Upper lobe of left lung (tissue), 6 donors: ENCODE measurements around the gene DGKI. TPM values are rescaled to one million over a fixed set of nuclear protein-coding genes. Genes with fewer than 3 reads are reported as not detected.

Source experiments
- ATAC-seq, 2 donors: fragments of 200-7000 bp; cut with Tn5 transposase; one replicate each; pipeline ENCODE4 v1.9.1; 2022; ENCODE audit warnings: mild to moderate bottlenecking in 2 of 2, moderate library complexity in 2 of 2; ENCODE audit not compliant: low FRiP score in 2 of 2
- DNase-seq, 2 donors: peaks; one replicate each; pipeline ENCODE4 v3.0.0-alpha.2; 2019 to 2020
- H3K27ac ChIP-seq, 4 donors: fragments of 200-600 bp; sonication (generic); one replicate each; pipeline ENCODE4 v1.5.1; 2016 to 2019
- H3K27me3 ChIP-seq, 4 donors: fragments of 200-600 bp; sonication (generic); one replicate each; pipeline ENCODE4 v1.5.1; 2017 to 2019
- H3K36me3 ChIP-seq, 4 donors: fragments of 200-600 bp; sonication (generic); one replicate each; pipeline ENCODE4 v1.5.1; 2016 to 2019
- H3K4me1 ChIP-seq, 4 donors: fragments of 200-600 bp; sonication (generic); one replicate each; pipeline ENCODE4 v1.5.1; 2018 to 2019
- H3K4me3 ChIP-seq, 4 donors: fragments of 200-600 bp; sonication (generic); one replicate each; pipeline ENCODE4 v1.5.1; 2017 to 2019; ENCODE audit warnings: mild to moderate bottlenecking in 2 of 4, moderate library complexity in 1 of 4
- H3K9me3 ChIP-seq, 4 donors: fragments of 200-600 bp; sonication (generic); one replicate each; pipeline ENCODE4 v1.5.1; 2018 to 2019
- EP300 ChIP-seq, 4 donors: sonication (generic); formaldehyde crosslinking; IDR thresholded peaks; one replicate each; pipeline ENCODE4 v1.5.1; 2017; ENCODE audit warnings: antibody characterized with exemption in 4 of 4, control low read depth in 2 of 4
- POLR2A ChIP-seq, 4 donors: fragments of 450-650 bp; IDR thresholded peaks; one replicate each; pipeline ENCODE4 v1.5.1; 2016 to 2017; ENCODE audit warnings: antibody characterized with exemption in 4 of 4, mild to moderate bottlenecking in 2 of 4
- POLR2AphosphoS5 ChIP-seq, 2 donors: sonication (generic); formaldehyde crosslinking; IDR thresholded peaks; one replicate each; pipeline ENCODE4 v1.5.1; 2017; ENCODE audit warnings: antibody characterized with exemption in 2 of 2
- WGBS, 2 donors: methylation state at CpG; one replicate each; pipeline ENCODE4 v1.1.5; 2017 to 2018; 5-methylcytosine and 5-hydroxymethylcytosine counted together
- total RNA-seq, 6 donors: library from RNA; depleted of rRNA in 4 of 6; stranded (reverse); fragments of >200 nt in 4 of 6; gene quantifications; one replicate each; pipeline versions ENCODE4 v1.1.0 to v1.2.1, GENCODE V29; 2016 to 2021
- TF ChIP-seq, protein P1 (sequence below), 6 experiments: fragments of 450-650 bp in 4 of 6; fragments of 200-600 bp in 2 of 6; sonication (generic) in 2 of 6; IDR thresholded peaks; one replicate each; pipeline ENCODE4 v1.5.1; 2016 to 2019; ENCODE audit warnings: antibody characterized with exemption in 6 of 6
- donor health status: DM: no; HTN: no; CAD: no; lungs with moderate emphysema.
- donor health status: DM: no; HTN: yes; CAD: no; lungs with severe emphysema.

DGKI gene
- total RNA-seq, 6 donors from 2014 or later, result under 0.01 to 4.5 (median 0.34) TPM; not detected in 1

DNA sequence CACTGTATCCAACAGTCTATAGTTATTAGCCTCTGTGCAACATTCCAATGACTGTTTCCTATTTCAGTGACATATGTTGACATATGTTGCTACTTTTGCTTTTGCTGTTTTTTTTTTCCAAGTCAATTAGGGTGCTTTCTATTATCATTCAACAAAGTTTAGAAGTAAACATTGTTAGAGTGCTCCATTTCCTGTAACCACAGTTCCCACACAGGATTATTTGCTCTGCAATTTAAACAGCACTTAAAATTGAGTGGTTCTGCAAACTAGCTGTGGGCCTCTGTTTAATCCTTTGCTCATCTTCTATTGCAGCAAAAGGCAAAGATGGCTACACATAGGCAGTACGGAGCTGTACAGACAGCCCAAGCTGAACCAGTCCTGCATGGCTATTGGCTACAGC is 456.7 kb downstream of the DGKI start:
- Histone ChIP-seq H3K36me3 (no peaks in the 10 kb centered on the region), H3K27me3 (no peaks in the 10 kb centered on the region), H3K27ac (no peak overlapping the region), H3K4me1 (no peaks in the 10 kb centered on the region), H3K9me3 (no peaks in the 10 kb centered on the region), H3K4me3 (no peak overlapping the region)
- ATAC-seq, result no peak
- 26% methylated on average over 1 of the region's 1 CpG; no CpG with 5 or more reads in 1 of the 2 donors for WGBS, 2 donors
- no peak for DNase-seq
- no peak for TF ChIP-seq POLR2A (IDR thresholded peaks at IDR 0.05)
- TF ChIP-seq POLR2AphosphoS5 (IDR thresholded peaks at IDR 0.05), result no peak
- TF ChIP-seq, protein P1, sequence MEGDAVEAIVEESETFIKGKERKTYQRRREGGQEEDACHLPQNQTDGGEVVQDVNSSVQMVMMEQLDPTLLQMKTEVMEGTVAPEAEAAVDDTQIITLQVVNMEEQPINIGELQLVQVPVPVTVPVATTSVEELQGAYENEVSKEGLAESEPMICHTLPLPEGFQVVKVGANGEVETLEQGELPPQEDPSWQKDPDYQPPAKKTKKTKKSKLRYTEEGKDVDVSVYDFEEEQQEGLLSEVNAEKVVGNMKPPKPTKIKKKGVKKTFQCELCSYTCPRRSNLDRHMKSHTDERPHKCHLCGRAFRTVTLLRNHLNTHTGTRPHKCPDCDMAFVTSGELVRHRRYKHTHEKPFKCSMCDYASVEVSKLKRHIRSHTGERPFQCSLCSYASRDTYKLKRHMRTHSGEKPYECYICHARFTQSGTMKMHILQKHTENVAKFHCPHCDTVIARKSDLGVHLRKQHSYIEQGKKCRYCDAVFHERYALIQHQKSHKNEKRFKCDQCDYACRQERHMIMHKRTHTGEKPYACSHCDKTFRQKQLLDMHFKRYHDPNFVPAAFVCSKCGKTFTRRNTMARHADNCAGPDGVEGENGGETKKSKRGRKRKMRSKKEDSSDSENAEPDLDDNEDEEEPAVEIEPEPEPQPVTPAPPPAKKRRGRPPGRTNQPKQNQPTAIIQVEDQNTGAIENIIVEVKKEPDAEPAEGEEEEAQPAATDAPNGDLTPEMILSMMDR (IDR thresholded peaks at IDR 0.05), result no peak
- no peak for TF ChIP-seq EP300 (IDR thresholded peaks at IDR 0.05)

DNA sequence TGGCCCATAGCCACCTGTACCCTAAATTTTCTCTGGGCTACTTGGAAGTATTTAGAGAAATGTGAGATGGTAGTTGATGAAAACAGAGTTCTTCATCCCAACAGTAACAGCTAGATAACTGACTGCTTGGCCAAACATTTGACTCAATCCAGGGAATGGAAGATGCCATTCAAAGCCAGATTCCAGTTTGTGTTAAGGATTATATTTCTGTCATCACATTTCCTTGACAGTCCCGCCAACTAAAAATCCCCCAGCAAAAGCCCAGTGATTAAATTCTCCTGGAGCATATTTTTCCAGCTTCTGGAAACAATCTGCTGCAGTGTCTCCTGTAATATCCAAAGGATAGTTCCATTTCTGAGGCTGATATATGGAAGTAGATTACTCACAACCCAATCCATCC is 457.9 kb downstream of the DGKI start:
- no peak overlapping the region for H3K27ac ChIP-seq
- ATAC-seq (no peak), DNase-seq (no peak)
- no peaks in the 10 kb centered on the region for H3K27me3 ChIP-seq
- H3K4me1 ChIP-seq, result no peaks in the 10 kb centered on the region
- TF ChIP-seq, protein P1 (IDR thresholded peaks at IDR 0.05), result no peak
- TF ChIP-seq POLR2A (IDR thresholded peaks at IDR 0.05), result no peak
- no peak for TF ChIP-seq POLR2AphosphoS5 (IDR thresholded peaks at IDR 0.05)
- TF ChIP-seq EP300 (IDR thresholded peaks at IDR 0.05), result no peak
- no peaks in the 10 kb centered on the region for H3K9me3 ChIP-seq
- no peaks in the 10 kb centered on the region for H3K36me3 ChIP-seq
- 71 to 83% methylated on average over 1 of the region's 1 CpG for WGBS, 2 donors
- no peak overlapping the region for H3K4me3 ChIP-seq

DNA sequence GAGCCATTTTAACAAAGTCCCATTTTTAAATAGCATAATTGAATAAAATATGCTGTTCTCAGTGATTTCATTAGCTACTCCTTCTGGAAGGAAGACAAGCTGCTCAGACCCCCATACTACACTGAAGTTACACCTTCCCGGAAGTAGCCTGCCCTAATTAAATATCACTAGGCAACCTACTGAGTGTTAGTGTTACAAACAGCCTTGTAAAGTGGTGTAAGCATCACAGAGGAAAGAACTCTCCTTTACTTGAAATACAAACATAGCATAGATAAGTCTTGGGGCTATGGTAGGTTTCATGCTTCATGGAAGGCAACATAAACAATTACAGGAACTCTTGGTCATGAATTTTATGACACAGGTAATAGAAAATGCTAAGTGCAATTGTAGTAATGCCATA is 459.8 kb downstream of the DGKI start:
- no peaks in the 10 kb centered on the region for H3K9me3 ChIP-seq
- no peaks in the 10 kb centered on the region for H3K4me1 ChIP-seq
- DNase-seq, result no peak
- ATAC-seq, result no peak
- H3K4me3 ChIP-seq, result no peak overlapping the region
- TF ChIP-seq, protein P1 (IDR thresholded peaks at IDR 0.05), result no peak
- TF ChIP-seq POLR2A (IDR thresholded peaks at IDR 0.05) (no peak), POLR2AphosphoS5 (IDR thresholded peaks at IDR 0.05) (no peak), EP300 (IDR thresholded peaks at IDR 0.05) (no peak)
- no peaks in the 10 kb centered on the region for H3K36me3 ChIP-seq
- no peaks in the 10 kb centered on the region for H3K27me3 ChIP-seq
- no peak overlapping the region for H3K27ac ChIP-seq
- 25 to 44% methylated on average over 1 of the region's 1 CpG for WGBS, 2 donors

DNA sequence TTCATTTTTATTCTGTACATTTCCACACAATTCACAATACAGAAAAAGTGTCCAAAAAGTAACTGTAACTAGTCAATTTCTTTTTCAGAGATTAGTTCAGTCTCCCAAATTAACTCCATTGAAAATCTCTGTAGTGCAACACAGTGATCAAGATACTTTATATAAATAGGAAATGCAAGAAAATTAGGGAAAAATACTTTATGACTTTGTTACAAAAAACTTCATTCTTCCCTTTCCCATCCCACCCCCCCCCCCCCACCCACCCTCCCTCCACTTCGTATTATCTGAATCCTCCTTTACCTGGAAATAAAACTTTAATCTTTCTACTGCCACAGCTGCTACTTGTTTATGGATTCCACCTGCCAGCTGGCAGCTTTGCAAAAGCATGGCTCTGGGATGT is 465.7 kb downstream of the DGKI start:
- Histone ChIP-seq H3K4me3 (no peak overlapping the region), H3K27ac (no peak overlapping the region), H3K36me3 (no peaks in the 10 kb centered on the region), H3K27me3 (no peaks in the 10 kb centered on the region), H3K4me1 (no peaks in the 10 kb centered on the region), H3K9me3 (no peaks in the 10 kb centered on the region)
- DNase-seq, result no peak
- 68 to 71% methylated on average over 1 of the region's 1 CpG for WGBS, 2 donors
- no peak for ATAC-seq
- TF ChIP-seq POLR2A (IDR thresholded peaks at IDR 0.05), result no peak
- TF ChIP-seq EP300 (IDR thresholded peaks at IDR 0.05), result no peak
- TF ChIP-seq, protein P1 (IDR thresholded peaks at IDR 0.05), result no peak

DNA sequence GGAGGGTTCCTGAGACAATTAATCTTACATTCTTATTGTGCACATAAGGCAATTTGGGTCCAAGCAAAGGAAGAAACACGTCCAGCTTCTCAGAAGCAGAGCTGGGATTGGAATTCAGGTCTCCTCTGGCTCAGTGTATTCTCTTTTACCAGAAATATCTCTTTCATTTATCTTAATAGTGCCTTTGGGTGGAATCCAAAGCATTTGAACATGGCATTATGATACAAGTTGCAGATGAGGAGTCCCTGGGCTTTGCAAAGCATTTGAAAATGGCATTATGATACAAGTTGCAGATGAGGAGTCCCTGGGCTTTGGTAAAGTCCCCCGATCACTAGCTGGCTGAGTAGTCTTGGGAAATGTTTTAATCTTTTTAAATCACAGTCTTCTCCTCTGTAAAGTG is 473.3 kb downstream of the DGKI start:
- H3K9me3 ChIP-seq, result no peaks in the 10 kb centered on the region
- no peak for TF ChIP-seq POLR2AphosphoS5 (IDR thresholded peaks at IDR 0.05)
- TF ChIP-seq, protein P1 (IDR thresholded peaks at IDR 0.05), result no peak
- TF ChIP-seq EP300 (IDR thresholded peaks at IDR 0.05), result no peak
- no peak for TF ChIP-seq POLR2A (IDR thresholded peaks at IDR 0.05)
- no peak overlapping the region for H3K4me3 ChIP-seq
- DNase-seq, result no peak
- H3K36me3 ChIP-seq, result no peaks in the 10 kb centered on the region
- no peaks in the 10 kb centered on the region for H3K4me1 ChIP-seq
- no peaks in the 10 kb centered on the region for H3K27me3 ChIP-seq
- 72 to 74% methylated on average over 2 of the region's 2 CpGs for WGBS, 2 donors
- ATAC-seq, result no peak
- no peak overlapping the region for H3K27ac ChIP-seq
